Osteocyte (in vitro differentiated cells): Measurements from ENCODE around the gene TRAF3. TPM values are rescaled to one million over a fixed set of nuclear protein-coding genes. Genes with fewer than 3 reads are reported as not detected.

Experiments used
- DNase-seq: peaks from one replicate; pipeline ENCODE4 v3.0.0; 2021; ENCODE audit warnings: mixed read lengths; ENCODE audit not compliant: unreplicated experiment; ENCODE audit errors: extremely low spot score
- H3K27ac Mint-ChIP-seq: one replicate; pipeline ENCODE4 v1.8.0; 2021; ENCODE audit warnings: mild to moderate bottlenecking, mixed read lengths; ENCODE audit not compliant: unreplicated experiment
- H3K27me3 Mint-ChIP-seq: one replicate; pipeline ENCODE4 v1.8.0; 2021; ENCODE audit warnings: mixed read lengths; ENCODE audit not compliant: unreplicated experiment
- H3K36me3 Mint-ChIP-seq: one replicate; pipeline ENCODE4 v1.8.0; 2021; ENCODE audit warnings: mixed read lengths; ENCODE audit not compliant: unreplicated experiment
- H3K4me1 Mint-ChIP-seq: one replicate; pipeline ENCODE4 v1.8.0; 2021; ENCODE audit warnings: mixed read lengths; ENCODE audit not compliant: unreplicated experiment
- H3K4me3 Mint-ChIP-seq: one replicate; pipeline ENCODE4 v1.8.0; 2021; ENCODE audit warnings: mild to moderate bottlenecking, moderate library complexity, mixed read lengths; ENCODE audit not compliant: unreplicated experiment
- H3K9me3 Mint-ChIP-seq: one replicate; pipeline ENCODE4 v1.8.0; 2021; ENCODE audit warnings: mixed read lengths; ENCODE audit not compliant: unreplicated experiment
- total RNA-seq: library from RNA; stranded (reverse); gene quantifications from 2 replicates; pipeline ENCODE4 v1.2.1, GENCODE V29; 2021
- TF ChIP-seq, protein P1 (sequence below): fragments of 200-600 bp; sonication (generic); IDR thresholded peaks from 2 replicates; pipeline ENCODE4 v1.5.0; 2021; ENCODE audit warnings: antibody characterized with exemption, mild to moderate bottlenecking, moderate library complexity

Gene TRAF3
- total RNA-seq, 1 donor from 2014 or later: 15.9 TPM

DNA sequence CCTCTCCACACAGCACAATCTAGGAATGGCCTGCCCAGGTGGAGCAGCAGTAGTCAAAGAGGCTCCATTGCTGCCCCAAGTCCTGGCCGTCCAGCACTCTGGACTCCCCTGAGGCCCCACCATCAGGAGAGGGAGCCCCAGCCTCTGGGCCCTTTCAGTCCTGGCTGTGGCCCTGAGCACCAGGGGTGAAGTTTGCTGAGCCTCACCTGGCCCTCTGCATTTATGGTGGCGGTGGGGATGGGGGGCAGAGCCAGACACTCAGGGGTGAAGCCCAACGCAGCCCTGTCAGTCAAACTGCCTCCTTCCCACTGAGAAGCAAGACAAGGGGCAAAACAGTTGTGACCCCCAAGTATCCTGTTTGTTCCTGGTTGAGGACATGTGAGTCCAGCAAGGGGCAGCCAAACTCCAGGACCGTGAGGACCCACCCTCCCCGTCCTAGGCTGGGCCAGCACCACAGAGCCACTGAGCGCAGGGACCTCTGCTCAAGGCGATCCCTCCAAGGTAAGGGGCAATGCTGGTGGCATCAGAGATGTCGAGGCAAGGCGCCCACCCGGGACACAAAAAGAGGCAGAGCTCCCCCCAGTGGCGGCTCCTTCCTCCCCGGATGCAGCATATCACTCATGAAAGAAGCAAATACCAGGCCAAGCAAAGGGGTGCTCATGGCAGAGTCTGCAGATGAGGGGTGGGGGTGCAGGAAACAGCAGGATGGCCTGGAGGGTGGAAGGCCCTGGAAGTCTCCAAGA is 140.4 kb downstream of the TRAF3 start:
- DNase-seq: no peak

DNA sequence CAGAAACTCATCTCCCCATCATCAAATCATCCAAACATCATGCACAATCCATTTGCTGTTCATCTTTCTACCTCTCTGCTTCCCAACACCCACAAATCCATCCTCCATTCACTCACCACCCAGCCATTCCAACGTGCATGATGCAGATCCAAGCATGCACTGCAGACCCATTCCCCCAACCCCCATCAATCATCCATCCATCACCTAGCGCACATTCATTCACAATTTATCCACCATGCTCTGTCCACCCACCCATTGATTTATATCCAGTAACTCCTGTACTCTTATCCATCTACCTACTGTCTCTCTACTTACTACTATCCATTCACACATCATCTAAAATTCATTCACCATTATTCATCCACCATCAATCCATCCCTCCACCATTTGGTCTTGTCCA is 141.2 kb downstream of the TRAF3 start:
- Mint-ChIP-seq H3K36me3 (no peaks in the 10 kb centered on the region), H3K4me1 (no peaks in the 10 kb centered on the region), H3K9me3 (no peaks in the 10 kb centered on the region), H3K27me3 (no peaks in the 10 kb centered on the region), H3K27ac (no peak overlapping the region), H3K4me3 (no peak overlapping the region)
- TF ChIP-seq, protein P1, sequence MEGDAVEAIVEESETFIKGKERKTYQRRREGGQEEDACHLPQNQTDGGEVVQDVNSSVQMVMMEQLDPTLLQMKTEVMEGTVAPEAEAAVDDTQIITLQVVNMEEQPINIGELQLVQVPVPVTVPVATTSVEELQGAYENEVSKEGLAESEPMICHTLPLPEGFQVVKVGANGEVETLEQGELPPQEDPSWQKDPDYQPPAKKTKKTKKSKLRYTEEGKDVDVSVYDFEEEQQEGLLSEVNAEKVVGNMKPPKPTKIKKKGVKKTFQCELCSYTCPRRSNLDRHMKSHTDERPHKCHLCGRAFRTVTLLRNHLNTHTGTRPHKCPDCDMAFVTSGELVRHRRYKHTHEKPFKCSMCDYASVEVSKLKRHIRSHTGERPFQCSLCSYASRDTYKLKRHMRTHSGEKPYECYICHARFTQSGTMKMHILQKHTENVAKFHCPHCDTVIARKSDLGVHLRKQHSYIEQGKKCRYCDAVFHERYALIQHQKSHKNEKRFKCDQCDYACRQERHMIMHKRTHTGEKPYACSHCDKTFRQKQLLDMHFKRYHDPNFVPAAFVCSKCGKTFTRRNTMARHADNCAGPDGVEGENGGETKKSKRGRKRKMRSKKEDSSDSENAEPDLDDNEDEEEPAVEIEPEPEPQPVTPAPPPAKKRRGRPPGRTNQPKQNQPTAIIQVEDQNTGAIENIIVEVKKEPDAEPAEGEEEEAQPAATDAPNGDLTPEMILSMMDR: no peak
- no peak for DNase-seq

More for the DNA sequence above, 140.4 kb downstream of the TRAF3 start:
- no peaks in the 10 kb centered on the region for H3K36me3 Mint-ChIP-seq
- no peak overlapping the region for H3K4me3 Mint-ChIP-seq
- H3K9me3 Mint-ChIP-seq: no peaks in the 10 kb centered on the region
- no peaks in the 10 kb centered on the region for H3K27me3 Mint-ChIP-seq
- no peaks in the 10 kb centered on the region for H3K4me1 Mint-ChIP-seq
- TF ChIP-seq, protein P1: peak; percentile 70
- H3K27ac Mint-ChIP-seq: no peak overlapping the region

DNA sequence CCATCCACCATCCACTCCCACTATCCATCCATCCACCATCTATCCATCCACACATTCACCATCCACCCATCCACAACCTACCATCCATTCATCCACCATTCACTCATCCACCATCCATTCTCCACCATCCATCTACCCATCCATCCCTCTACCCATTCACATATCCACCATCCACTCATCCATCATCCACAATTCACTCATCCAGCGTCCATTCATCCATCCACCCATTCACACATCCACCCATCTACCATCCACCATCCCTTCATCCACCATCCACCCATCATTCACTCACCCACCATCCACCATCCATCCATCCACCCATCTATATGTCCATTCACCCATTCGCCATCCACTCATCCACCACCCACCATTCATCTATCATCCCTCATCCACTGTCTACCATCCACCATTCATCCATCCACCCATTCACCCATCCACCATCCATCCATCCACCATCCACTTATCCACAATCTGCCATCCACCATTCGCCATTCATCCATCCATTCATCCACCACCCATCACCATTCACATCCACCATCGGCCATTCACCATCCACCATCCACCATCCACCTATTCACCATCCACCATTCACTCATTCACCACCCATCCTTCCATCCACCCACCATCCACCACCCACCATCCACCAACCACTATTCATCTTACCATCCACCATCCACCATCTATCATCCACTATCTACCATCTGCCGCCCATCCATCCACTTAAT is 143.2 kb downstream of the TRAF3 start:
- Mint-ChIP-seq H3K4me3 (no peak overlapping the region), H3K27me3 (no peaks in the 10 kb centered on the region), H3K27ac (no peak overlapping the region), H3K36me3 (no peaks in the 10 kb centered on the region), H3K9me3 (no peaks in the 10 kb centered on the region), H3K4me1 (no peaks in the 10 kb centered on the region)
- DNase-seq: no peak
- TF ChIP-seq, protein P1: no peak

DNA sequence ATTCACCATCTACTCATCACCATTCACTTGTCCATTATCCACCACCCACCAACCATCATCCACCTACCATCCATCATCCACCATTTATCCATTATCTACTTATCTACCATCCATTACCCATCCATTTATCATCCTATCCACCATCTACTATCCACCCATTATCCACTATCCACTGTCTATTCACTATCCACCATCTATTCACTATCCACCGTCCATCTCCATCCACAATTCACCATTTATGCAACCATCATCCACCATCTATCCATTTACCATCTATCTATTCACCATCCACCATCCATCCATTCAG is 143.7 kb downstream of the TRAF3 start:
- no peaks in the 10 kb centered on the region for H3K36me3 Mint-ChIP-seq
- TF ChIP-seq, protein P1: no peak
- H3K4me1 Mint-ChIP-seq: no peaks in the 10 kb centered on the region
- H3K9me3 Mint-ChIP-seq: no peaks in the 10 kb centered on the region
- H3K4me3 Mint-ChIP-seq: no peak overlapping the region
- no peak for DNase-seq
- H3K27ac Mint-ChIP-seq: no peak overlapping the region
- H3K27me3 Mint-ChIP-seq: no peaks in the 10 kb centered on the region

DNA sequence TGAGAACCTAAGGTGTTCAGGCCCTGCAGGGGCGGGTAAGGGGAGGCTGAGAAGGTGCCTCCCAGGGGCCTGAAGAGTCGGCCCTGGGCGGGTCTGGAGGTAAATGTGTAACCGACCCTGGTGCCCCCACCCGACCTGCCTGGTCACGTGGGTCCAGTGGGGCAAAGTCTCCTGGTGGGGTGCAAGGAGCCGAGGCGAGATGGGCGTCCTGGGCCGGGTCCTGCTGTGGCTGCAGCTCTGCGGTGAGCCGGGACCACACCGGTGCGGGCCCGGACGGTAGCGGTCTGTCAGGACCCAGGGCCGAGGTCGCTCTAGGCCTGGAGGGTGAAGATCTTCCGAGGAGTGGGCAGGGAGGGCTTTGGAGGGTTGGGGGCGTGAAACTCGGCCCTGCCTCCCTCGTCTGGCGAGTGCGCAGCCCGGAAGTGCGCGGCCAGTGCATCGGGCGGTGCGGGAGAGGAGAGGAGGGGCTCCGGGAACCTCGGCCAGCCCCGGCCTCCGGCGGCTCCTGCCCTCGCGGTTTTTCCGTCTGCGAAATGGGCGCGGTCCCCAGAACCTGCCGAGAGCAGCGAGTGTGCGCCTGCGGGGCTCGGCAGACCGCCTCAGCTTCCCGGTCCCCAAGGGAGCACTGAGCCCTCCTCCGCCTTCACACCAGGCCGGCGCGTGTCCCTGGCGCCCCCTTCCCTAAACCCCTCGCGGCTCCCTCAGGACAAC is 145.4 kb downstream of the TRAF3 start, which contains the start of gene AMN:
Gene AMN, plus strand, starts transcription at position 174 of the 711 bp plus-strand sequence. Its CDS starts 26 bp downstream, at position 200.
- no peak for DNase-seq
- no peaks in the 10 kb centered on the region for H3K4me1 Mint-ChIP-seq
- no peak within 1 kb of the TSS for H3K4me3 Mint-ChIP-seq

More for the DNA sequence above, 145.4 kb downstream of the TRAF3 start, which contains the start of gene AMN:
- no peak within 1 kb of the TSS for H3K27ac Mint-ChIP-seq
- H3K27me3 Mint-ChIP-seq: no peaks in the 10 kb centered on the region
- H3K36me3 Mint-ChIP-seq: no peaks in the 10 kb centered on the region
- H3K9me3 Mint-ChIP-seq: no peaks in the 10 kb centered on the region
- TF ChIP-seq, protein P1: no peak
